Measurements from ENCODE around the gene PLXNC1.

PLXNC1 gene

GRCh38 chr12:94151582-94151981, 3.2 kb downstream of the PLXNC1 start:
- intact Hi-C loops (cut with DNase I; ENCODE audit: low total_unique reads), result no loop called here

GRCh38 chr12:94152292-94153078, 4.1 kb downstream of the PLXNC1 start:
- intact Hi-C loops (cut with DNase I; ENCODE audit: low total_unique reads), result no loop called here

More at GRCh38 chr12:94151582-94151981, 3.2 kb downstream of the PLXNC1 start:
- Histone ChIP-seq H3K4me1 (peaks cover 0 to 35% (median 24%) of the 10 kb centered on the region in 4 donors), H3K4me3 (no peak overlapping the region), H3K9me3 (no peaks in the 10 kb centered on the region), H3K27ac (no peak overlapping the region), H3K27me3 (peaks cover 0 to 45% of the 10 kb centered on the region in 2 donors), H3K36me3 (no peaks in the 10 kb centered on the region)
- TF ChIP-seq CTCF (IDR thresholded peaks at IDR 0.05), result no peak
- no peak for DNase-seq

GRCh38 chr12:94157181-94157580, 8.8 kb downstream of the PLXNC1 start:
- DNase-seq, result no peak
- Histone ChIP-seq H3K27ac (no peak overlapping the region), H3K36me3 (no peaks in the 10 kb centered on the region), H3K9me3 (no peaks in the 10 kb centered on the region), H3K4me1 (no peaks in the 10 kb centered on the region), H3K27me3 (peaks cover 0 to 4% of the 10 kb centered on the region in 2 donors), H3K4me3 (no peak overlapping the region)
- intact Hi-C loops (cut with DNase I; ENCODE audit: low total_unique reads), result no loop called here
- TF ChIP-seq CTCF (IDR thresholded peaks at IDR 0.05), result no peak

More at GRCh38 chr12:94152292-94153078, 4.1 kb downstream of the PLXNC1 start:
- Histone ChIP-seq H3K9me3 (no peaks in the 10 kb centered on the region), H3K27ac (no peak overlapping the region), H3K36me3 (no peaks in the 10 kb centered on the region), H3K4me3 (no peak overlapping the region), H3K27me3 (peaks cover 0 to 41% of the 10 kb centered on the region in 2 donors), H3K4me1 (peaks cover 0 to 35% (median 24%) of the 10 kb centered on the region in 4 donors)
- TF ChIP-seq CTCF (IDR thresholded peaks at IDR 0.05), result no peak
- DNase-seq, result no peak

GRCh38 chr12:94157981-94158411, 9.6 kb downstream of the PLXNC1 start:
- Histone ChIP-seq H3K27ac (no peak overlapping the region), H3K4me3 (no peak overlapping the region), H3K36me3 (no peaks in the 10 kb centered on the region), H3K27me3 (peaks cover 0 to 4% of the 10 kb centered on the region in 2 donors), H3K4me1 (no peaks in the 10 kb centered on the region), H3K9me3 (no peaks in the 10 kb centered on the region)
- no peak for DNase-seq
- intact Hi-C loops (cut with DNase I; ENCODE audit: low total_unique reads), result no loop called here
- no peak for TF ChIP-seq CTCF (IDR thresholded peaks at IDR 0.05)

- H3K27me3 ChIP-seq, result peaks cover 0 to 2% of the 10 kb centered on the region in 2 donors
- H3K4me3 ChIP-seq, result no peak overlapping the region
- DNase-seq, result no peak
- H3K36me3 ChIP-seq, result no peaks in the 10 kb centered on the region
- no peak overlapping the region for H3K27ac ChIP-seq
- intact Hi-C loops (cut with DNase I; ENCODE audit: low total_unique reads), result no loop called here
- H3K4me1 ChIP-seq, result no peaks in the 10 kb centered on the region
- no peak for TF ChIP-seq CTCF (IDR thresholded peaks at IDR 0.05)
- H3K9me3 ChIP-seq, result no peaks in the 10 kb centered on the region
These were observed 10.3 kb downstream of the PLXNC1 start for GRCh38 chr12:94158666-94159065.

Data from tibial artery (tissue), 4 donors.